Vagina (tissue), 2 donors: ENCODE measurements around the gene KMT2C. TPM values are rescaled to one million over a fixed set of nuclear protein-coding genes. Genes with fewer than 3 reads are reported as not detected.
"Not testable (repeated sequence)": the region's sequence is repeated elsewhere in the genome, so short reads cannot be mapped to it uniquely, and the experiment has no call there.

Experiments
- DNase-seq, 2 donors: peaks; one replicate each; pipeline ENCODE4 v3.0.0-alpha.2; 2017; ENCODE audit errors: extremely low spot score in 2 of 2
- H3K27ac ChIP-seq: fragments of 200-600 bp; sonication (generic); one replicate; pipeline ENCODE4 v1.5.1; 2019
- H3K27me3 ChIP-seq: fragments of 200-600 bp; sonication (generic); one replicate; pipeline ENCODE4 v1.5.1; 2019
- H3K36me3 ChIP-seq, 2 donors: fragments of 200-600 bp; sonication (generic); one replicate each; pipeline ENCODE4 v1.5.1; 2017 to 2019
- H3K4me1 ChIP-seq: fragments of 200-600 bp; sonication (generic); one replicate; pipeline ENCODE4 v1.5.1; 2019
- H3K4me3 ChIP-seq, 2 donors: fragments of 200-600 bp; sonication (generic); 1 replicate in 1 of 2; 2 replicates in 1 of 2; pipeline ENCODE4 v1.5.1; 2016 to 2019
- H3K9me3 ChIP-seq: fragments of 200-600 bp; sonication (generic); one replicate; pipeline ENCODE4 v1.5.1; 2019
- CTCF ChIP-seq, 3 experiments: fragments of 450-650 bp in 2 of 3; fragments of 200-600 bp in 1 of 3; sonication (generic) in 1 of 3; IDR thresholded peaks; one replicate each; pipeline ENCODE4 v1.5.1; 2017 to 2019; ENCODE audit warnings: antibody characterized with exemption in 3 of 3, mild to moderate bottlenecking in 2 of 3, moderate library complexity in 2 of 3
- POLR2A ChIP-seq, 2 donors: fragments of 450-650 bp; IDR thresholded peaks; one replicate each; pipeline ENCODE4 v1.6.1; 2017; ENCODE audit warnings: antibody characterized with exemption in 2 of 2, mild to moderate bottlenecking in 2 of 2, moderate library complexity in 2 of 2
- POLR2AphosphoS5 ChIP-seq, 2 donors: sonication (generic); formaldehyde crosslinking; IDR thresholded peaks; one replicate each; pipeline ENCODE4 v1.9.0; 2017; ENCODE audit warnings: antibody characterized with exemption in 2 of 2, mild to moderate bottlenecking in 2 of 2, low read depth in 1 of 2; ENCODE audit not compliant: insufficient read depth in 1 of 2
- intact Hi-C: fragments of 100-400 bp; cut with DNase I; formaldehyde crosslinking; loops from one replicate; pipeline ENCODE4 v1.15.1; 2023
- total RNA-seq: library from RNA; depleted of rRNA; stranded (reverse); fragments of >200 nt; gene quantifications from one replicate; pipeline ENCODE4 v1.2.3, GENCODE V29; 2016

Gene KMT2C
- total RNA-seq, 1 donor from 2014 or later, result 62.6 TPM

- Histone ChIP-seq H3K27me3 (no peaks in the 10 kb centered on the region), H3K27ac (no peak overlapping the region), H3K9me3 (no peaks in the 10 kb centered on the region), H3K4me1 (peaks cover 15% of the 10 kb centered on the region), H3K4me3 (no peak overlapping the region), H3K36me3 (no peaks in the 10 kb centered on the region)
- intact Hi-C loops, result no loop called here
- no peak for DNase-seq
- TF ChIP-seq CTCF (IDR thresholded peaks at IDR 0.05) (no peak), POLR2AphosphoS5 (IDR thresholded peaks at IDR 0.05; ENCODE audit: insufficient read depth in 1 of 2, low read depth in 1 of 2) (no peak), POLR2A (IDR thresholded peaks at IDR 0.05) (no peak)
These were observed 24.4 kb downstream of the KMT2C start for GRCh38 chr7:152411389-152411788.

- Histone ChIP-seq H3K36me3 (no peaks in the 10 kb centered on the region), H3K27ac (no peak overlapping the region), H3K4me1 (peaks cover 6% of the 10 kb centered on the region), H3K9me3 (no peaks in the 10 kb centered on the region), H3K4me3 (no peak overlapping the region), H3K27me3 (no peaks in the 10 kb centered on the region)
- no peak for DNase-seq
- TF ChIP-seq POLR2AphosphoS5 (IDR thresholded peaks at IDR 0.05; ENCODE audit: insufficient read depth in 1 of 2, low read depth in 1 of 2), result no peak
- TF ChIP-seq CTCF (IDR thresholded peaks at IDR 0.05), result no peak
- TF ChIP-seq POLR2A (IDR thresholded peaks at IDR 0.05), result no peak
- intact Hi-C loops, result no loop called here
These were observed 29.3 kb downstream of the KMT2C start for GRCh38 chr7:152406491-152406890.

- H3K4me3 ChIP-seq, H3K9me3 ChIP-seq, H3K27ac ChIP-seq, DNase-seq, H3K36me3 ChIP-seq, H3K27me3 ChIP-seq, intact Hi-C loops, H3K4me1 ChIP-seq: not testable (repeated sequence)
These were observed 29.8 kb downstream of the KMT2C start for GRCh38 chr7:152406030-152406429.

GRCh38 chr7:152403726-152404125 lies 32.1 kb downstream of the KMT2C start:
- no peak overlapping the region for H3K4me3 ChIP-seq
- peaks cover 3% of the 10 kb centered on the region for H3K4me1 ChIP-seq
- H3K27ac ChIP-seq, result no peak overlapping the region
- H3K9me3 ChIP-seq, result no peaks in the 10 kb centered on the region
- peak in 1 of 2 donors; percentile 97 for DNase-seq
- no peaks in the 10 kb centered on the region for H3K27me3 ChIP-seq
- TF ChIP-seq CTCF (IDR thresholded peaks at IDR 0.05) (no peak), POLR2AphosphoS5 (IDR thresholded peaks at IDR 0.05; ENCODE audit: insufficient read depth in 1 of 2, low read depth in 1 of 2) (no peak), POLR2A (IDR thresholded peaks at IDR 0.05) (no peak)
- intact Hi-C loops, result no loop called here
- no peaks in the 10 kb centered on the region for H3K36me3 ChIP-seq

- Histone ChIP-seq H3K4me1 (peaks cover 6% of the 10 kb centered on the region), H3K27me3 (no peaks in the 10 kb centered on the region), H3K9me3 (no peaks in the 10 kb centered on the region), H3K36me3 (no peaks in the 10 kb centered on the region), H3K27ac (no peak overlapping the region), H3K4me3 (no peak overlapping the region)
- no peak for TF ChIP-seq CTCF (IDR thresholded peaks at IDR 0.05)
- no peak for TF ChIP-seq POLR2A (IDR thresholded peaks at IDR 0.05)
- no peak for TF ChIP-seq POLR2AphosphoS5 (IDR thresholded peaks at IDR 0.05; ENCODE audit: insufficient read depth in 1 of 2, low read depth in 1 of 2)
- DNase-seq, result no peak
- intact Hi-C loops, result no loop called here
These were observed 33.2 kb downstream of the KMT2C start for GRCh38 chr7:152402384-152403250.
